Mucosa of rectum (tissue), 2 donors: ENCODE results near the gene NUTM2A.
"Not testable (repeated sequence)": the region's sequence is repeated elsewhere in the genome, so short reads cannot be mapped to it uniquely, and the experiment has no call there.

Experiments used
- H3K27ac ChIP-seq, 2 donors: one replicate each; pipeline ENCODE4 v1.7.0; 2013; ENCODE audit warnings: inconsistent platforms in 2 of 2, low read depth in 2 of 2, low read length in 2 of 2
- H3K27me3 ChIP-seq, 2 donors: one replicate each; pipeline ENCODE4 v1.7.0; 2013; ENCODE audit warnings: low read length in 2 of 2; ENCODE audit not compliant: control insufficient read depth in 2 of 2, insufficient read depth in 2 of 2
- H3K36me3 ChIP-seq, 2 donors: one replicate each; pipeline ENCODE4 v1.7.0; 2013; ENCODE audit warnings: low read length in 2 of 2; ENCODE audit not compliant: control insufficient read depth in 2 of 2, insufficient read depth in 2 of 2
- H3K4me1 ChIP-seq, 2 donors: one replicate each; pipeline ENCODE4 v1.7.0; 2013; ENCODE audit warnings: low read length in 2 of 2, mild to moderate bottlenecking in 1 of 2; ENCODE audit not compliant: control insufficient read depth in 2 of 2, insufficient read depth in 2 of 2
- H3K4me3 ChIP-seq, 2 donors: one replicate each; pipeline ENCODE4 v1.7.0; 2013; ENCODE audit warnings: low read length in 2 of 2
- H3K9ac ChIP-seq, 2 donors: one replicate each; pipeline ENCODE4 v1.7.0; 2013; ENCODE audit warnings: low read length in 2 of 2, low read depth in 1 of 2, mild to moderate bottlenecking in 1 of 2
- H3K9me3 ChIP-seq, 2 donors: one replicate each; pipeline ENCODE4 v1.7.0; 2013; ENCODE audit warnings: low read length in 2 of 2; ENCODE audit not compliant: control insufficient read depth in 2 of 2
- donor health status: healthy.
- donor health status: Normal muscosa, but diverticular disease.

NUTM2A gene, protein sequence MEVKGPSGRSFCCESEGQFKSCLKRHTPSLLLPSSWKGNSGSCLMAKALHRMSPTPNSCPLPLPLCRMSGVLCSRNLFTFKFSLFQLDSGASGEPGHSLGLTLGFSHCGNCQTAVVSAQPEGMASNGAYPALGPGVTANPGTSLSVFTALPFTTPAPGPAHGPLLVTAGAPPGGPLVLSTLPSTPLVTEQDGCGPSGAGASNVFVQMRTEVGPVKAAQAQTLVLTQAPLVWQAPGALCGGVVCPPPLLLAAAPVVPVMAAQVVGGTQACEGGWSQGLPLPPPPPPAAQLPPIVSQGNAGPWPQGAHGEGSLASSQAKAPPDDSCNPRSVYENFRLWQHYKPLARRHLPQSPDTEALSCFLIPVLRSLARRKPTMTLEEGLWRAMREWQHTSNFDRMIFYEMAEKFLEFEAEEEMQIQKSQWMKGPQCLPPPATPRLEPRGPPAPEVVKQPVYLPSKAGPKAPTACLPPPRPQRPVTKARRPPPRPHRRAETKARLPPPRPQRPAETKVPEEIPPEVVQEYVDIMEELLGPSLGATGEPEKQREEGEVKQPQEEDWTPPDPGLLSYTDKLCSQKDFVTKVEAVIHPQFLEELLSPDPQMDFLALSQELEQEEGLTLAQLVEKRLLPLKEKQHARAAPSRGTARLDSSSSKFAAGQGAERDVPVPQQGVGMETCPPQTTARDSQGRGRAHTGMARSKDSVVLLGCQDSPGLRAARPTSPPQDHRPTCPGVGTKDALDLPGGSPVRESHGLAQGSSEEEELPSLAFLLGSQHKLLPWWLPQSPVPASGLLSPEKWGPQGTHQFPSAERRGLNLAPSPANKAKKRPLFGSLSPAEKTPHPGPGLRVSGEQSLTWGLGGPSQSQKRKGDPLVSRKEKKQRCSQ

GRCh38 chr10:87225148-87225547 lies at the start of gene NUTM2A:
NUTM2A (plus strand) TSS chr10:87225448; CDS start chr10:87225831, 383 bp downstream.
- not testable (repeated sequence) for H3K9ac ChIP-seq, H3K27me3 ChIP-seq

GRCh38 chr10:87177587-87177986 lies 47.7 kb upstream of the NUTM2A start:
- H3K27me3 ChIP-seq, H3K27ac ChIP-seq, H3K9ac ChIP-seq, H3K9me3 ChIP-seq, H3K4me3 ChIP-seq, H3K4me1 ChIP-seq, H3K36me3 ChIP-seq: not testable (repeated sequence)

More at GRCh38 chr10:87225148-87225547, at the start of gene NUTM2A:
- H3K4me1 ChIP-seq, H3K27ac ChIP-seq, H3K9me3 ChIP-seq, H3K36me3 ChIP-seq, H3K4me3 ChIP-seq: not testable (repeated sequence)

- not testable (repeated sequence) for H3K4me3 ChIP-seq, H3K27me3 ChIP-seq, H3K36me3 ChIP-seq, H3K27ac ChIP-seq, H3K4me1 ChIP-seq, H3K9me3 ChIP-seq, H3K9ac ChIP-seq
Measured at GRCh38 chr10:87184421-87184820, 40.8 kb upstream of the NUTM2A start.

GRCh38 chr10:87186016-87186415 lies 39.2 kb upstream of the NUTM2A start:
- H3K9me3 ChIP-seq, H3K27ac ChIP-seq, H3K27me3 ChIP-seq, H3K4me3 ChIP-seq, H3K36me3 ChIP-seq, H3K4me1 ChIP-seq, H3K9ac ChIP-seq: not testable (repeated sequence)

DNA sequence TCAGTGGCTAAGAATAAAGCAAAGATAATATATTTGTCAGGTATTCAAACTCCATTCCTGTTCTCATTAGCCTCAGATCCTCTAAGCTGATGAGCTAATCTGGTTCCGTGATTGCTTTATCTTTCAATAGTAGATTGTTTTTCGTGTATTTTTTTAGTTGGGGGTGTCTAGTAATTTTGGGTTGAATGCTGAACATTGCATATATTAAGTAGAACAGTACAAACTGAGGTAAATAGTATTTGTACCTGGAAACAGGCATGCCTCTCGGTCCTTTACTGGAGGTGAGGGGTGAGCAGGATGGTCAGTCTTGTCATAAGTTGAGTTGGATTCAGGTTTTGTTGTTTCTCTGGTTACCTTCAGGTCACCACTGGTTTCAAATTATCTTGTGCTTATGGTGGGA lies 37.7 kb upstream of the NUTM2A start:
- H3K36me3 ChIP-seq, H3K9ac ChIP-seq, H3K4me3 ChIP-seq, H3K9me3 ChIP-seq, H3K4me1 ChIP-seq, H3K27me3 ChIP-seq, H3K27ac ChIP-seq: not testable (repeated sequence)

DNA sequence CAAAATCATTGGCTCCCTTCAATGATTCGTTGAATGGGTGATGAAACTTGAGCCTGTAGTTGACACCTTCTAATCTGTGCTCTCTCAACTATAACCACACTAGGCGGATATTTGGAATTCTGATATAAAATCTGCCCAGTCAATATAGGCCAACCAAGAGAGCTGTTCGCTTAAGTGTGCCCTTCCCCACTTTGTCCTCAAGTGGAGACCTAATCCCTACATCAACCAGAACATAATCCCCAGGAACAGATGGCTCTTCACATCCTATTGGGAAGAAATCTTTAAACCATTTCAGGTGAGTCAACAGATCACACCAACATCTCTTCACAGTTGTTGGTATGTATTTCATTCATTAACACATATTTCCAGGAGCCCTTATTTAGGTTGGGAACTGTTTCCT lies 33.4 kb upstream of the NUTM2A start:
- H3K9ac ChIP-seq, H3K27ac ChIP-seq, H3K4me3 ChIP-seq, H3K36me3 ChIP-seq, H3K27me3 ChIP-seq, H3K4me1 ChIP-seq, H3K9me3 ChIP-seq: not testable (repeated sequence)

DNA sequence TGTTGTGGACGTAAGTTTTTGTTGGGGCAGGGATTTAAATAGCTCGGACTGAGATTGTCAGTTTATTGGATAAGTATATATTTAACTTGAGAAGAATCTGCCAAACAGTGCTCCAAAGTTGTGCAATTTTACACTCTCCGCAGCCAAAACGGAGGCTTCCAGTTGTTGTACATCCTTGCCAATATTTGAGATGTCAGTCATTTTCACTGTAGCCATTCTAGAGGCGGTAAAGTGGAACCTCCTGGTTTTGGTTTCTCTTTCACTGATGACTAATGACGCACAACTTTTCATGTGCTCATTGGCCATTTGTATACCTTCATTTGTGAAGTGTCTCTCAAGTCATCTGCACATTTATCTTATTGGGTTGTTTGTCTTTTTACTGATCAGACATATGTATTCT lies 24.3 kb upstream of the NUTM2A start:
- H3K27ac ChIP-seq, H3K27me3 ChIP-seq, H3K9me3 ChIP-seq, H3K36me3 ChIP-seq, H3K9ac ChIP-seq, H3K4me1 ChIP-seq: not testable (repeated sequence)
- peak overlapping the region; percentile 48 to 56 for H3K4me3 ChIP-seq

DNA sequence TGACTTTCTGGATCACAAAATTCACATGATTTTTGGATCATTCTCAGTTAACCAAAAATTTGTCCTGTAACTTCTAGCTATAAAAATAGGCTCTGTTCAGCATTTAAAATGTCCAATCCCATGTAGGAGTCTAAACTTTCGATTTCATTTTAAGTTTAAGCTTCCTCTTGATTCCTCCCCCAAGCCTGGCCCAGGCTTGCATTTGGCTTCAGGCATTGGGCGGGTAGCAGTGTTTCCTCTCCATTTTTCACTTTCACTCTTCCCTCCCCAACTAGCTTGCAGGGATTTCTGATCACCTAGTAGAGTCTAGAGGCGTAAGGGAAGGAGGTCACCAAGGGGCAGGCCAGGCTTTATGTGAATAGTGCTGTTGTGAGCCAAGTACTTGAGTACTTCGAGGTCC lies 20.4 kb upstream of the NUTM2A start:
- not testable (repeated sequence) for H3K36me3 ChIP-seq, H3K27me3 ChIP-seq, H3K4me3 ChIP-seq, H3K9me3 ChIP-seq, H3K4me1 ChIP-seq, H3K27ac ChIP-seq, H3K9ac ChIP-seq

GRCh38 chr10:87206922-87207321 lies 18.3 kb upstream of the NUTM2A start:
- H3K9me3 ChIP-seq, H3K9ac ChIP-seq, H3K4me3 ChIP-seq, H3K27me3 ChIP-seq, H3K36me3 ChIP-seq, H3K4me1 ChIP-seq, H3K27ac ChIP-seq: not testable (repeated sequence)

- H3K4me1 ChIP-seq, H3K27me3 ChIP-seq: not testable (repeated sequence)
Measured at GRCh38 chr10:87210309-87210708, 14.9 kb upstream of the NUTM2A start.

More at GRCh38 chr10:87210309-87210708, 14.9 kb upstream of the NUTM2A start:
- H3K36me3 ChIP-seq, H3K27ac ChIP-seq, H3K4me3 ChIP-seq, H3K9ac ChIP-seq, H3K9me3 ChIP-seq: not testable (repeated sequence)
